ENCODE data around the gene MUS81.

MUS81 gene

DNA sequence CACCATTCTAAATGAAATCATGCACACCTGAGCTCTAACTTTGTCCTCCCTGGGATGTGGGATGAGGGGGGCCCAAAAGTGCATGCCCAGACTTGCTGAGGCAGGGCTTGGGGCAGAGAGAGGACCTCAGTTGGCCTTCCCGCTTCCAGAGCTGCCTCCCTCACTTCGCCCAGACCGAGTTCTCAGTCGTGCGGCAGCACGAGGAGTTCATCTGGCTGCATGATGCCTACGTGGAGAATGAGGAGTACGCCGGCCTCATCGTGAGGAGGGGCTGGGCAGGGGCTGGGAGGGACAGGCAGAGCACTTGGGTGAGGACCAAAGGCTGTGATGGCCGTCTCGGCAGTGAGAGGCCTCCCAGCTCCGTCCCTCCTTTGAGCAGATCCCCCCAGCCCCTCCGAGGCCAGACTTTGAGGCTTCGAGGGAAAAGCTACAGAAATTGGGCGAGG, 10.4 kb upstream of the MUS81 start:
- TF ChIP-seq, protein P1, sequence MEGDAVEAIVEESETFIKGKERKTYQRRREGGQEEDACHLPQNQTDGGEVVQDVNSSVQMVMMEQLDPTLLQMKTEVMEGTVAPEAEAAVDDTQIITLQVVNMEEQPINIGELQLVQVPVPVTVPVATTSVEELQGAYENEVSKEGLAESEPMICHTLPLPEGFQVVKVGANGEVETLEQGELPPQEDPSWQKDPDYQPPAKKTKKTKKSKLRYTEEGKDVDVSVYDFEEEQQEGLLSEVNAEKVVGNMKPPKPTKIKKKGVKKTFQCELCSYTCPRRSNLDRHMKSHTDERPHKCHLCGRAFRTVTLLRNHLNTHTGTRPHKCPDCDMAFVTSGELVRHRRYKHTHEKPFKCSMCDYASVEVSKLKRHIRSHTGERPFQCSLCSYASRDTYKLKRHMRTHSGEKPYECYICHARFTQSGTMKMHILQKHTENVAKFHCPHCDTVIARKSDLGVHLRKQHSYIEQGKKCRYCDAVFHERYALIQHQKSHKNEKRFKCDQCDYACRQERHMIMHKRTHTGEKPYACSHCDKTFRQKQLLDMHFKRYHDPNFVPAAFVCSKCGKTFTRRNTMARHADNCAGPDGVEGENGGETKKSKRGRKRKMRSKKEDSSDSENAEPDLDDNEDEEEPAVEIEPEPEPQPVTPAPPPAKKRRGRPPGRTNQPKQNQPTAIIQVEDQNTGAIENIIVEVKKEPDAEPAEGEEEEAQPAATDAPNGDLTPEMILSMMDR (conservative IDR thresholded peaks at IDR 0.05; ENCODE audit: low read length): no peak
- H3K4me3 ChIP-seq (ENCODE audit: low read length): no peak overlapping the region
- no peak for DNase-seq (ENCODE audit: low read depth)

DNA sequence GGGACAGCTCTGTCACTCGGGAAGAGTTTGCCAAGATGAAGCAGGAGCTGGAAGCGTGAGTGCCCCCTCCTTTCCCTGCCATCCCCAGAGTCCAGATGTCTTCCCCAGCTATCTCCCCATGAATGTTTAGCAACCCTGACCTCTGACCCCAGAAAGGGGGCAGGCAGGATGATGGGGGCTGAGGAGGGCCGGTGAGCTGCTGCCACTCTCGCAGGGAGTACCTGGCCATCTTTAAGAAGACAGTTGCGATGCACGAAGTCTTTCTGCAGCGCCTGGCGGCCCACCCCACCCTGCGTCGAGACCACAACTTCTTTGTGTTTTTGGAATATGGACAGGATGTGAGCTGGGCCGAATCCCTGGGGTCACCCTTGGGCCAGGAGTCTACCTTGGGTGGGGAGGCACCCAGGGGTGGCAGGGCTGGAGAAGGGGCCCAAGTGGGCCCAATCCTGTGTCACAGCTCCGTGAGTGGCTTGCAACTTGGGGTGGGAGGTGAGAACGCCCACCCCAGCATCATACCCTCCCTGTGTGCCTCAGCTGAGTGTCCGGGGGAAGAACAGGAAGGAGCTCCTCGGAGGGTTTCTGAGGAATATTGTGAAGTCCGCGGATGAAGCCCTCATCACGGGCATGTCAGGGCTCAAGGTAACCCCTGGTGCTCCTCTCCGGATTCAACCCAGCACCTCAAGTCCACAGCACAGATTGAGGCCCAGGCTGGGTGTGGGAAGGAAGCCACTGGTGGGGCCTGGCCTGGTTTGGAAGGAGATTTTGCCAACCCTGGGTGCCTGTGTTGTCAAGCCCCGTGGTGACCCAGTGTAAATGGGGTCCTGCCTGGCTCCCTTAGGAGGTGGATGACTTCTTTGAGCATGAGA, 9.8 kb upstream of the MUS81 start:
- DNase-seq (ENCODE audit: low read depth): no peak
- TF ChIP-seq, protein P1 (conservative IDR thresholded peaks at IDR 0.05; ENCODE audit: low read length): no peak
- no peak overlapping the region for H3K4me3 ChIP-seq (ENCODE audit: low read length)

DNA sequence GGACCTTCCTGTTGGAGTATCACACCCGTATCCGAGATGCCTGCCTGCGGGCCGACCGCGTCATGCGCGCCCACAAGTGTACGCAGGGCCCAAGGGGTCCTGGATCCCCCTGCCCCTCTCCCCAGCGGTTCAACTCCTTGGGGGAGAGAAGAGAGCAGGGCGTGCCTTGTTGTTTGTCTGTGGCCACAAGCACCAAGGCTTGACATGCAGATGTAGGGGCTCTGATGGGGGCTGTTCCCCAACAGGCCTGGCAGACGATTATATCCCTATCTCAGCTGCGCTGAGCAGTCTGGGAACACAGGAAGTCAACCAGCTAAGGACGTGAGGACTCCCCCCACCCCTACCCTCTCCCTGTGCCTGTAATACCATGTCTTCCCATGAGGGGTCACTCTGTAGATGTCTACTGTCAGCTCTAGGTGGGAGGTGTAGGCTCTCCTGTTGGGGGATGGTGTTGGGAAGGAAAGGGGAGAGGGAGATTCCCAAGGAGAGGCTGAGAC, 9.1 kb upstream of the MUS81 start:
- no peak overlapping the region for H3K4me3 ChIP-seq (ENCODE audit: low read length)
- DNase-seq (ENCODE audit: low read depth): no peak
- TF ChIP-seq, protein P1 (conservative IDR thresholded peaks at IDR 0.05; ENCODE audit: low read length): peak; percentile 55

DNA sequence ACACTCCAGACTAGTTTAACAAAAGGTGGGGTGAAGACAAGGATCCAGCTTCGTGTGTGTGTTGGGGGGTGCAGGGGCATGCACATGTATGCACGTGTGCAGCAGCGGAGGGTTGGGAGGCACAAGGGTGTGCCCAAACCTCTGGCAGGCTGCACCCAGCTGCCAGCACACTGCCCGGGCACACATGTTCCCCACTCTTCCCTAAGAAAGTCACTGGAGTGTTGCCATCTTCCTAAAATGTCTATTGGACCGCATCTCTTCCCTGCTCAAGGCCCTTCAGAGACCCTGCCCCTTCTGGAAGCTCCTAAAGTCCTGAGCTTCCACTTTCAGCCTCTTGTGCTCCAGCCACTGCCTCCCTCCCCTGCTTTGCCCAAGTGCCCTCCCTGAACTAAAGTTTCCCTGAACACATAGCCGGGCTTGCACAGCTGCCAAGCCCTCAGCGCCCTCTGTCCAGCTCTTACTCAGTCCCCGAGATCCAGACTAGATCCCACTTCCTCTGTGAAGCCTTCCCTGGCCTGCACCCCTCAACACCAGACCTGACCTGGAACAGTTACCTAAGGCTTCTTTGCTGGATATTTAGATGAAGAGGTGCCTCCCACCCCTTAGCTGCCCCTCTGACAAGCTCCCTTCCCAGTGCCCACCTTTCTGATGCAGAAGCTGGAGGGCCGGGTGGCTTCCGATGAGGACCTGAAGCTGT, 8.3 kb upstream of the MUS81 start:
- no peak for DNase-seq (ENCODE audit: low read depth)
- no peak overlapping the region for H3K4me3 ChIP-seq (ENCODE audit: low read length)
- TF ChIP-seq, protein P1 (conservative IDR thresholded peaks at IDR 0.05; ENCODE audit: low read length): no peak

DNA sequence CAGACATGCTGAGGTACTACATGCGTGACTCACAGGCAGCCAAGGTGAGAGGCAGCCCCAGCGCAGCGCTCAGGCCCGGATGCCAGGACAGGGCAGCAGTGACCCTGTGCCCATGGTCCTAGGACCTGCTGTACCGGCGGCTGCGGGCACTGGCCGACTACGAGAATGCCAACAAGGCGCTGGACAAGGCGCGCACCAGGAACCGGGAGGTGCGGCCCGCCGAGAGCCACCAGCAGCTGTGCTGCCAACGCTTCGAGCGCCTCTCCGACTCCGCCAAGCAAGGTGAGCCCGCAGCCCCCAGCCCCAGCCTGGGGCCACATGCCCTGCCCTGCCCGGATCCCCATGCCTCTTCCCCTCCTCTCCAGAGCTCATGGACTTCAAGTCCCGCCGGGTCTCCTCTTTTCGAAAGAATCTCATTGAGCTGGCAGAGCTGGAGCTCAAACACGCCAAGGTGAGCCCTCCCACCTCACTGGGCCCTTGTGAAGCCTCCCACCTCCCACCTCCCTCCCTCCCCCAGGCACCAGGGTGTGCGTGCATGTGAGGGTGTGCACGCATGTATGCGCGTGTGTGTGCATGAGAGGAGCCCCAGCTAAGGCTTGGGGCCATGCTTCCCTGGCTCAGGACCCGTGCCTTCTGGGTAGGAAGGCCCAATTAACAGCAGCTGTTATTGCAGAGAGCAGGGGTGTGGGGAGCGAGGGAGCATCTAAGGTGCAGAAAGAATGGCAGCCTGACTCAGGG, 7.6 kb upstream of the MUS81 start:
- DNase-seq (ENCODE audit: low read depth): no peak
- TF ChIP-seq, protein P1 (conservative IDR thresholded peaks at IDR 0.05; ENCODE audit: low read length): no peak

DNA sequence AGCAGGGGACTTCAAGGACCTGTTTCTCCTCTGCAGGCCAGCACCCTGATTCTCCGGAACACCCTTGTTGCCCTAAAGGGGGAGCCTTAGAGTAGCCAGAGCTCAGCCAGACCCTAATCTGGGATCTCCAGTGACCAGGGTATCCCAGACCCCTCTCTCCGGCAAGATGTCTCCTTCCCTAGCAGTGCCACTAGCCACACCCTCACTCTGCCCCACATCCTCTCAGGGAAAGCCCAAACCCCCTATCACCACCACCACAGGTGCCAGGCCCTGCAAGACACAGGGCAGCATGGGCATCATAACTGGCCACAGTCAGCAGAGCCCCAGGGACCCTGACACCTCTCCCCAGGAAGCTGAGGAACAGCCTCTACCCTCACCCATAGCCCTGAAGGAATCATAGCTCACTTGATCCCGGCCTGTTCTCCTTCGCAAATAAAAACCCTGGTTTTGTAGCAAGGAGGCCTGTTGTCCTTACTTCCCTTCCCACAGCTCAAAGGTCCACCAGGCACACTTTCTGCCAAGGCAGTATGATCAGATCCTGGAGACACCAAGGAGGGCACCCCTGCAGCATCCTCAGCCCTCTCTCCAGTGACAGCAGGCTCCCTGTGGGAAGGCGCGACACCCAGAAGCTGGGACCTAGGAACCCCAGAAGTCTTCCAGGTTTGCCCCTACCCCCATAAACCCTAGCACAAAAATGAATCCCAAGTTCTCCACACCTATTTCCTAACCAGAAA, 6.8 kb upstream of the MUS81 start:
- TF ChIP-seq, protein P1 (conservative IDR thresholded peaks at IDR 0.05; ENCODE audit: low read length): no peak
- no peak for DNase-seq (ENCODE audit: low read depth)
- H3K4me3 ChIP-seq (ENCODE audit: low read length): no peak overlapping the region

More for the DNA sequence above, 7.6 kb upstream of the MUS81 start:
- no peak overlapping the region for H3K4me3 ChIP-seq (ENCODE audit: low read length)

Data from AG10803 (cell line).